ENCODE data around the gene PRL.

DNA sequence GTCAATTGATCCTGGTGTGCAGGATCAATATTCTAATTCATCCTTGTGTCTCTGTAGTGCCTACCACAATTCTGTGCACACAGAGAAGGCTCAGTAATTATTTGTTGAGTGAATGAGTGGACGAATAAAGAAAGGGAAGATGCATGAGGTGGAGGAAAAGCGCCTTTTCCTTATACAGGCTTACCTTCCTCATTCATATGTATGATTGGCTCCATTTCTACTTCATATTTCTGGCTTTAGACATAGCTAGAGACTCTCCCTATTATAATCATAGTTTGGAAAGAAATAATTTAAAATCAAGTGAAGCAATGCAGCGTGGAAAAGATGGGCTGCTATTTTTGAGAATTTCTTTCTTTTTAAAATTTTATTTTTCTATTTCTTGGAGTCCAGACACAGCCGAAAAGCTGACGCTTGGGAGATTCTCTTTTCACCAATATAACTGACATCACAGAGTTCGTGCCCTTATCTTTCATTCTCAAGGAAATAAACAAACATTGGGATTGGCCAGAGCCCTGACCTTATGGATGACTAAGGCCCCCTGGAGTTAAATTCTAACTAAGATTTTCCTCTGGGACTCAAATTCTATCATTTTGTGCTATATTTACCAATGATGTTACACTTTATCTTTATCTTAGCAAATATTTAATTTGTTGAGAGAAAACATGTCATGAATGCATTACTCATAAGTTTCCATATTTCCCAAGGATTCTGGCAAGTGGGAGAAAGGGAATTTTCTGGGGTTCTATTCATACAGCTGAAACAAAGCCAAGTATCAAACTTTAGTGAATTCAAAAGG is 48.1 kb downstream of the PRL start:
- TF ChIP-seq FOXJ3 (CRISPR knock-in tag; IDR thresholded peaks at IDR 0.05; ENCODE audit: borderline replicate concordance) (no peak), NFYB (CRISPR knock-in tag; conservative IDR thresholded peaks at IDR 0.05; ENCODE audit: low read depth) (no peak), ETV6 (CRISPR knock-in tag; IDR thresholded peaks at IDR 0.05) (no peak), SMAD3 (CRISPR knock-in tag; IDR thresholded peaks at IDR 0.05; ENCODE audit: borderline replicate concordance) (no peak), TEAD1 (CRISPR knock-in tag; IDR thresholded peaks at IDR 0.05) (no peak), GTF2I (CRISPR knock-in tag; conservative IDR thresholded peaks at IDR 0.05) (no peak), NR3C1 (CRISPR knock-in tag; conservative IDR thresholded peaks at IDR 0.05; ENCODE audit: low read depth) (no peak)
- TF ChIP-seq, protein P1, sequence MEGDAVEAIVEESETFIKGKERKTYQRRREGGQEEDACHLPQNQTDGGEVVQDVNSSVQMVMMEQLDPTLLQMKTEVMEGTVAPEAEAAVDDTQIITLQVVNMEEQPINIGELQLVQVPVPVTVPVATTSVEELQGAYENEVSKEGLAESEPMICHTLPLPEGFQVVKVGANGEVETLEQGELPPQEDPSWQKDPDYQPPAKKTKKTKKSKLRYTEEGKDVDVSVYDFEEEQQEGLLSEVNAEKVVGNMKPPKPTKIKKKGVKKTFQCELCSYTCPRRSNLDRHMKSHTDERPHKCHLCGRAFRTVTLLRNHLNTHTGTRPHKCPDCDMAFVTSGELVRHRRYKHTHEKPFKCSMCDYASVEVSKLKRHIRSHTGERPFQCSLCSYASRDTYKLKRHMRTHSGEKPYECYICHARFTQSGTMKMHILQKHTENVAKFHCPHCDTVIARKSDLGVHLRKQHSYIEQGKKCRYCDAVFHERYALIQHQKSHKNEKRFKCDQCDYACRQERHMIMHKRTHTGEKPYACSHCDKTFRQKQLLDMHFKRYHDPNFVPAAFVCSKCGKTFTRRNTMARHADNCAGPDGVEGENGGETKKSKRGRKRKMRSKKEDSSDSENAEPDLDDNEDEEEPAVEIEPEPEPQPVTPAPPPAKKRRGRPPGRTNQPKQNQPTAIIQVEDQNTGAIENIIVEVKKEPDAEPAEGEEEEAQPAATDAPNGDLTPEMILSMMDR (IDR thresholded peaks at IDR 0.05) = no peak
- TF ChIP-seq, protein P2, sequence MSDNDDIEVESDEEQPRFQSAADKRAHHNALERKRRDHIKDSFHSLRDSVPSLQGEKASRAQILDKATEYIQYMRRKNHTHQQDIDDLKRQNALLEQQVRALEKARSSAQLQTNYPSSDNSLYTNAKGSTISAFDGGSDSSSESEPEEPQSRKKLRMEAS (CRISPR knock-in tag; IDR thresholded peaks at IDR 0.05) = no peak
- TF ChIP-seq, protein P3, sequence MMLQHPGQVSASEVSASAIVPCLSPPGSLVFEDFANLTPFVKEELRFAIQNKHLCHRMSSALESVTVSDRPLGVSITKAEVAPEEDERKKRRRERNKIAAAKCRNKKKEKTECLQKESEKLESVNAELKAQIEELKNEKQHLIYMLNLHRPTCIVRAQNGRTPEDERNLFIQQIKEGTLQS (CRISPR knock-in tag; conservative IDR thresholded peaks at IDR 0.05) = no peak
- TF ChIP-seq, protein P4, sequence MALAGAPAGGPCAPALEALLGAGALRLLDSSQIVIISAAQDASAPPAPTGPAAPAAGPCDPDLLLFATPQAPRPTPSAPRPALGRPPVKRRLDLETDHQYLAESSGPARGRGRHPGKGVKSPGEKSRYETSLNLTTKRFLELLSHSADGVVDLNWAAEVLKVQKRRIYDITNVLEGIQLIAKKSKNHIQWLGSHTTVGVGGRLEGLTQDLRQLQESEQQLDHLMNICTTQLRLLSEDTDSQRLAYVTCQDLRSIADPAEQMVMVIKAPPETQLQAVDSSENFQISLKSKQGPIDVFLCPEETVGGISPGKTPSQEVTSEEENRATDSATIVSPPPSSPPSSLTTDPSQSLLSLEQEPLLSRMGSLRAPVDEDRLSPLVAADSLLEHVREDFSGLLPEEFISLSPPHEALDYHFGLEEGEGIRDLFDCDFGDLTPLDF (CRISPR knock-in tag; IDR thresholded peaks at IDR 0.05) = no peak
- TF ChIP-seq, protein P5, sequence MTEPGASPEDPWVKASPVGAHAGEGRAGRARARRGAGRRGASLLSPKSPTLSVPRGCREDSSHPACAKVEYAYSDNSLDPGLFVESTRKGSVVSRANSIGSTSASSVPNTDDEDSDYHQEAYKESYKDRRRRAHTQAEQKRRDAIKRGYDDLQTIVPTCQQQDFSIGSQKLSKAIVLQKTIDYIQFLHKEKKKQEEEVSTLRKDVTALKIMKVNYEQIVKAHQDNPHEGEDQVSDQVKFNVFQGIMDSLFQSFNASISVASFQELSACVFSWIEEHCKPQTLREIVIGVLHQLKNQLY (CRISPR knock-in tag; IDR thresholded peaks at IDR 0.05) = no peak
- TF ChIP-seq, protein P6, sequence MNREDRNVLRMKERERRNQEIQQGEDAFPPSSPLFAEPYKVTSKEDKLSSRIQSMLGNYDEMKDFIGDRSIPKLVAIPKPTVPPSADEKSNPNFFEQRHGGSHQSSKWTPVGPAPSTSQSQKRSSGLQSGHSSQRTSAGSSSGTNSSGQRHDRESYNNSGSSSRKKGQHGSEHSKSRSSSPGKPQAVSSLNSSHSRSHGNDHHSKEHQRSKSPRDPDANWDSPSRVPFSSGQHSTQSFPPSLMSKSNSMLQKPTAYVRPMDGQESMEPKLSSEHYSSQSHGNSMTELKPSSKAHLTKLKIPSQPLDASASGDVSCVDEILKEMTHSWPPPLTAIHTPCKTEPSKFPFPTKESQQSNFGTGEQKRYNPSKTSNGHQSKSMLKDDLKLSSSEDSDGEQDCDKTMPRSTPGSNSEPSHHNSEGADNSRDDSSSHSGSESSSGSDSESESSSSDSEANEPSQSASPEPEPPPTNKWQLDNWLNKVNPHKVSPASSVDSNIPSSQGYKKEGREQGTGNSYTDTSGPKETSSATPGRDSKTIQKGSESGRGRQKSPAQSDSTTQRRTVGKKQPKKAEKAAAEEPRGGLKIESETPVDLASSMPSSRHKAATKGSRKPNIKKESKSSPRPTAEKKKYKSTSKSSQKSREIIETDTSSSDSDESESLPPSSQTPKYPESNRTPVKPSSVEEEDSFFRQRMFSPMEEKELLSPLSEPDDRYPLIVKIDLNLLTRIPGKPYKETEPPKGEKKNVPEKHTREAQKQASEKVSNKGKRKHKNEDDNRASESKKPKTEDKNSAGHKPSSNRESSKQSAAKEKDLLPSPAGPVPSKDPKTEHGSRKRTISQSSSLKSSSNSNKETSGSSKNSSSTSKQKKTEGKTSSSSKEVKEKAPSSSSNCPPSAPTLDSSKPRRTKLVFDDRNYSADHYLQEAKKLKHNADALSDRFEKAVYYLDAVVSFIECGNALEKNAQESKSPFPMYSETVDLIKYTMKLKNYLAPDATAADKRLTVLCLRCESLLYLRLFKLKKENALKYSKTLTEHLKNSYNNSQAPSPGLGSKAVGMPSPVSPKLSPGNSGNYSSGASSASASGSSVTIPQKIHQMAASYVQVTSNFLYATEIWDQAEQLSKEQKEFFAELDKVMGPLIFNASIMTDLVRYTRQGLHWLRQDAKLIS (CRISPR knock-in tag; IDR thresholded peaks at IDR 0.05; ENCODE audit: borderline replicate concordance) = no peak
- TF ChIP-seq, protein P7, sequence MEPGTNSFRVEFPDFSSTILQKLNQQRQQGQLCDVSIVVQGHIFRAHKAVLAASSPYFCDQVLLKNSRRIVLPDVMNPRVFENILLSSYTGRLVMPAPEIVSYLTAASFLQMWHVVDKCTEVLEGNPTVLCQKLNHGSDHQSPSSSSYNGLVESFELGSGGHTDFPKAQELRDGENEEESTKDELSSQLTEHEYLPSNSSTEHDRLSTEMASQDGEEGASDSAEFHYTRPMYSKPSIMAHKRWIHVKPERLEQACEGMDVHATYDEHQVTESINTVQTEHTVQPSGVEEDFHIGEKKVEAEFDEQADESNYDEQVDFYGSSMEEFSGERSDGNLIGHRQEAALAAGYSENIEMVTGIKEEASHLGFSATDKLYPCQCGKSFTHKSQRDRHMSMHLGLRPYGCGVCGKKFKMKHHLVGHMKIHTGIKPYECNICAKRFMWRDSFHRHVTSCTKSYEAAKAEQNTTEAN (CRISPR knock-in tag; IDR thresholded peaks at IDR 0.05) = no peak

Measured in WTC11 (cell line).